ENCODE measurements around the gene PPL. TPM values are rescaled to one million over a fixed set of nuclear protein-coding genes. Genes with fewer than 3 reads are reported as not detected.

The PPL gene
- total RNA-seq, 1 experiment from 2014 or later, result 0.04 TPM

DNA sequence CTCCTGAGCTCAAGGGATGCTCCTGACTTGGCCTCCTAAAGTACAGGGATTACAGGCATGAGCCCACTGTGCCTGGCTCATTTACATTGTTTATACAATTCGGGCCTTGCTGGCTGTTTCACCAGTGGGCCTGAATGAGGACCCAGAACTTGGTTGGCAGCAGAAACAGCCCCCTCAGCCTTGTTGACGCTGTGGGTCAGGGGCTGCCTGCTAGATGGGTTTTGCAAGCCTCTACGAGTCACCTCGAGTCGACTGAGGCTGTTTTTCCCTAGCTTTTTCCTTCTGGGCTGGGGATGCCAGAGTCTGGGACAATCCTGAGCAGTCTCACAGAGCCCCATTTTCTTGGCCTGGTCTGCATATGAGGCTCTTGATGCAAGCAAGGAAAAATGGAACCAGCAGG, 16.1 kb downstream of the PPL start:
- intact Hi-C loops (cut with micrococcal nuclease; ENCODE audit: unreplicated experiment), result no loop called here
- no peak overlapping the region for H3K27ac ChIP-seq (ENCODE audit: low read depth, low read length, poor library complexity, severe bottlenecking)
- ChIA-PET CTCF (no interaction called here), POLR2A (ENCODE audit: low non-redundant PET) (no interaction called here)
- no peaks in the 10 kb centered on the region for H3K27me3 ChIP-seq (replicated peaks; ENCODE audit: insufficient read depth, low read depth, low read length, poor library complexity)
- no peak overlapping the region for H3K4me3 ChIP-seq (ENCODE audit: low read depth, low read length, poor library complexity, severe bottlenecking)
- H3K4me1 ChIP-seq (ENCODE audit: insufficient read depth, low read length, poor library complexity, severe bottlenecking), result no peaks in the 10 kb centered on the region
- no TSS peak for BruUV-seq (replicated peaks)
- H3K9me3 ChIP-seq (ENCODE audit: low read depth, low read length, poor library complexity, severe bottlenecking), result no peaks in the 10 kb centered on the region
- no peak for DNase-seq (ENCODE audit: low spot score)
- TF ChIP-seq, protein P1, sequence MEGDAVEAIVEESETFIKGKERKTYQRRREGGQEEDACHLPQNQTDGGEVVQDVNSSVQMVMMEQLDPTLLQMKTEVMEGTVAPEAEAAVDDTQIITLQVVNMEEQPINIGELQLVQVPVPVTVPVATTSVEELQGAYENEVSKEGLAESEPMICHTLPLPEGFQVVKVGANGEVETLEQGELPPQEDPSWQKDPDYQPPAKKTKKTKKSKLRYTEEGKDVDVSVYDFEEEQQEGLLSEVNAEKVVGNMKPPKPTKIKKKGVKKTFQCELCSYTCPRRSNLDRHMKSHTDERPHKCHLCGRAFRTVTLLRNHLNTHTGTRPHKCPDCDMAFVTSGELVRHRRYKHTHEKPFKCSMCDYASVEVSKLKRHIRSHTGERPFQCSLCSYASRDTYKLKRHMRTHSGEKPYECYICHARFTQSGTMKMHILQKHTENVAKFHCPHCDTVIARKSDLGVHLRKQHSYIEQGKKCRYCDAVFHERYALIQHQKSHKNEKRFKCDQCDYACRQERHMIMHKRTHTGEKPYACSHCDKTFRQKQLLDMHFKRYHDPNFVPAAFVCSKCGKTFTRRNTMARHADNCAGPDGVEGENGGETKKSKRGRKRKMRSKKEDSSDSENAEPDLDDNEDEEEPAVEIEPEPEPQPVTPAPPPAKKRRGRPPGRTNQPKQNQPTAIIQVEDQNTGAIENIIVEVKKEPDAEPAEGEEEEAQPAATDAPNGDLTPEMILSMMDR (conservative IDR thresholded peaks at IDR 0.05; ENCODE audit: low read depth, low read length), result no peak
- TF ChIP-seq EZH2 (IDR thresholded peaks at IDR 0.05; ENCODE audit: borderline replicate concordance, low read depth, low read length, poor library complexity, severe bottlenecking), result no peak
- H3K36me3 ChIP-seq (ENCODE audit: insufficient read depth, low read length, poor library complexity, severe bottlenecking), result no peaks in the 10 kb centered on the region

DNA sequence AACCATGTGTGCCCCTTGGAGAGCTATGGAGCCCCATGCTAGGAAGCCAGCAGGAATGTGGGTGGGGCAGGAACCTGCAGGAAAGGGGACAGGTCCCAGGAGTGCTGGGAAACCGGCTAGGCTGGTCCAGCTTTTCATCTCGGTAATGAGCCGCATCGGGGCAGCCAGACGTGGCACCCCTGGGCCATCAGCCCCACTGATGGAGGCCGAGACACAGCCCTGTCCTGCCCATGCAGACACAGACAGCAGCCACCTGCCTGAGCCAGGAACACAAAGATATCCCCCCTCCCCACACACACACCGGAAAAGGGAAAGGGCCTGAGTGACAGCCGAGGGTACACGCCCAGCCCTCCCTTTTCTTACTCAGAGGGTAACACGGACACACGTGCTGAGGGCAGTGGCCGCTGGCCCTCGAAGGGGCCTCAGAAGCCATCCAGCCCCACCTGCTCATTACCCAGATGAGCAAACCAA, 18.1 kb downstream of the PPL start:
- H3K9me3 ChIP-seq (ENCODE audit: low read depth, low read length, poor library complexity, severe bottlenecking), result no peaks in the 10 kb centered on the region
- POLR2A ChIA-PET (ENCODE audit: low non-redundant PET), result no interaction called here
- TF ChIP-seq, protein P1 (conservative IDR thresholded peaks at IDR 0.05; ENCODE audit: low read depth, low read length), result no peak
- CTCF ChIA-PET, result interaction anchor here (0.7 kb wide), 1 partner anchor 442 kb away, joined by 6 read pairs; no protein-coding TSS in a partner anchor
- BruUV-seq (replicated peaks), result no TSS peak
- DNase-seq (ENCODE audit: low spot score), result no peak
- no peaks in the 10 kb centered on the region for H3K36me3 ChIP-seq (ENCODE audit: insufficient read depth, low read length, poor library complexity, severe bottlenecking)
- no peaks in the 10 kb centered on the region for H3K4me1 ChIP-seq (ENCODE audit: insufficient read depth, low read length, poor library complexity, severe bottlenecking)
- H3K4me3 ChIP-seq (ENCODE audit: low read depth, low read length, poor library complexity, severe bottlenecking), result no peak overlapping the region
- H3K27me3 ChIP-seq (replicated peaks; ENCODE audit: insufficient read depth, low read depth, low read length, poor library complexity), result no peaks in the 10 kb centered on the region
- intact Hi-C loops (cut with micrococcal nuclease; ENCODE audit: unreplicated experiment), result no loop called here
- no peak overlapping the region for H3K27ac ChIP-seq (ENCODE audit: low read depth, low read length, poor library complexity, severe bottlenecking)

DNA sequence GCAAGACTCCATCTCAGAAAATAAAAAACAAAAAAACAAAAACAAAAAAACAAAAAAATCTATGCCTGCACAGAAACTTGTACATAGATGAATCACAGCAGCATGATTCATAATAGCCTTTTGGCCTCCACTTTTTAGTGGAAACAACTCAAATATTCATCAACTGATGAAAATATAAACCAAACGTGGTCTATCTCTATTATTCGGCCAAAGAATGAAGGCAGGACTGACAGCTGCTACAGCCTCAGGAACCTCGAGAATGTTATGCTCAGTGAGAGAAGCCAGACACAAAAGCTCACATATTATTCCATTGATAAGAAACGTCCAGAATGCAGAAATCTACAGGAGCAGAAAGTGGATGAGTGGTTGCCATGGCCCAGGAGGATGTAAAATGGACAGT, 19.8 kb downstream of the PPL start:
- CTCF ChIA-PET, result no interaction called here

More for the DNA sequence above, 19.8 kb downstream of the PPL start:
- Histone ChIP-seq H3K4me1 (ENCODE audit: insufficient read depth, low read length, poor library complexity, severe bottlenecking) (no peaks in the 10 kb centered on the region), H3K4me3 (ENCODE audit: low read depth, low read length, poor library complexity, severe bottlenecking) (no peak overlapping the region), H3K36me3 (ENCODE audit: insufficient read depth, low read length, poor library complexity, severe bottlenecking) (no peaks in the 10 kb centered on the region), H3K27me3 (replicated peaks; ENCODE audit: insufficient read depth, low read depth, low read length, poor library complexity) (no peaks in the 10 kb centered on the region), H3K27ac (ENCODE audit: low read depth, low read length, poor library complexity, severe bottlenecking) (no peak overlapping the region), H3K9me3 (ENCODE audit: low read depth, low read length, poor library complexity, severe bottlenecking) (no peaks in the 10 kb centered on the region)
- no peak for DNase-seq (ENCODE audit: low spot score)
- TF ChIP-seq, protein P1 (conservative IDR thresholded peaks at IDR 0.05; ENCODE audit: low read depth, low read length), result no peak
- no peak for TF ChIP-seq EZH2 (IDR thresholded peaks at IDR 0.05; ENCODE audit: borderline replicate concordance, low read depth, low read length, poor library complexity, severe bottlenecking)
- intact Hi-C loops (cut with micrococcal nuclease; ENCODE audit: unreplicated experiment), result no loop called here
- no TSS peak for BruUV-seq (replicated peaks)
- POLR2A ChIA-PET (ENCODE audit: low non-redundant PET), result no interaction called here
